Measurements from ENCODE around the gene PTPRD.

PTPRD gene

GRCh38 chr9:8408575-8409190 lies 2204.1 kb downstream of the PTPRD start:
- H3K9ac ChIP-seq (ENCODE audit: low read length) = no peak overlapping the region
- H4K20me1 ChIP-seq (ENCODE audit: low read depth, low read length) = no peaks in the 10 kb centered on the region
- H3K27ac ChIP-seq (ENCODE audit: low read depth, low read length) = no peak overlapping the region
- H3K9me2 ChIP-seq (replicated peaks; ENCODE audit: insufficient read depth, low read length) = 0 out of 2 replicates have a peak, but pooled peaks cover 4% of the 10 kb centered on the region
- no peaks in the 10 kb centered on the region for H3K79me2 ChIP-seq (ENCODE audit: insufficient read depth, low read length)
- no peaks in the 10 kb centered on the region for H3K36me3 ChIP-seq (ENCODE audit: low read length)
- H3K27me3 ChIP-seq (ENCODE audit: low read length) = no peaks in the 10 kb centered on the region
- no peak overlapping the region for H2AFZ ChIP-seq (ENCODE audit: low read depth, low read length, severe bottlenecking)
- TF ChIP-seq CTCF (IDR thresholded peaks at IDR 0.05; ENCODE audit: insufficient read depth, low read length, poor library complexity, severe bottlenecking) (no peak), EZH2phosphoT487 (conservative IDR thresholded peaks at IDR 0.05; ENCODE audit: low read length) (no peak)
- H3F3A ChIP-seq (ENCODE audit: insufficient read depth) = no peaks in the 10 kb centered on the region
- H3K4me2 ChIP-seq (ENCODE audit: low read depth, low read length, poor library complexity, severe bottlenecking) = no peak overlapping the region
- H3K9me3 ChIP-seq (ENCODE audit: insufficient read depth, low read length) = no peaks in the 10 kb centered on the region; the same call in 1 of the 2 replicates
- no peak overlapping the region for H3K4me3 ChIP-seq (ENCODE audit: insufficient read depth, low read length, poor library complexity, severe bottlenecking)

GRCh38 chr9:8401961-8402705 lies 2210.7 kb downstream of the PTPRD start:
- Histone ChIP-seq H3K9me3 (ENCODE audit: insufficient read depth, low read length) (no peaks in the 10 kb centered on the region), H3K27me3 (ENCODE audit: low read length) (no peaks in the 10 kb centered on the region), H3K9ac (ENCODE audit: low read length) (no peak overlapping the region), H3K36me3 (ENCODE audit: low read length) (no peaks in the 10 kb centered on the region), H3K9me2 (replicated peaks; ENCODE audit: insufficient read depth, low read length) (no peaks in the 10 kb centered on the region), H3F3A (ENCODE audit: insufficient read depth) (no peaks in the 10 kb centered on the region), H2AFZ (ENCODE audit: low read depth, low read length, severe bottlenecking) (no peak overlapping the region), H3K79me2 (ENCODE audit: insufficient read depth, low read length) (no peaks in the 10 kb centered on the region), H3K4me2 (ENCODE audit: low read depth, low read length, poor library complexity, severe bottlenecking) (no peak overlapping the region), H3K4me3 (ENCODE audit: insufficient read depth, low read length, poor library complexity, severe bottlenecking) (no peak overlapping the region), H3K27ac (ENCODE audit: low read depth, low read length) (no peak overlapping the region), H4K20me1 (ENCODE audit: low read depth, low read length) (no peaks in the 10 kb centered on the region)
- TF ChIP-seq CTCF (IDR thresholded peaks at IDR 0.05; ENCODE audit: insufficient read depth, low read length, poor library complexity, severe bottlenecking) = no peak

- Histone ChIP-seq H3F3A (ENCODE audit: insufficient read depth) (no peaks in the 10 kb centered on the region), H3K27me3 (ENCODE audit: low read length) (no peaks in the 10 kb centered on the region), H3K4me3 (ENCODE audit: insufficient read depth, low read length, poor library complexity, severe bottlenecking) (no peak overlapping the region), H3K36me3 (ENCODE audit: low read length) (no peaks in the 10 kb centered on the region), H3K9me3 (ENCODE audit: insufficient read depth, low read length) (no peaks in the 10 kb centered on the region), H3K9me2 (replicated peaks; ENCODE audit: insufficient read depth, low read length) (no peaks in the 10 kb centered on the region), H4K20me1 (ENCODE audit: low read depth, low read length) (no peaks in the 10 kb centered on the region), H2AFZ (ENCODE audit: low read depth, low read length, severe bottlenecking) (no peak overlapping the region), H3K27ac (ENCODE audit: low read depth, low read length) (no peak overlapping the region), H3K4me2 (ENCODE audit: low read depth, low read length, poor library complexity, severe bottlenecking) (no peak overlapping the region), H3K9ac (ENCODE audit: low read length) (no peak overlapping the region), H3K79me2 (ENCODE audit: insufficient read depth, low read length) (no peaks in the 10 kb centered on the region)
- no peak for TF ChIP-seq CTCF (IDR thresholded peaks at IDR 0.05; ENCODE audit: insufficient read depth, low read length, poor library complexity, severe bottlenecking)
- TF ChIP-seq EZH2phosphoT487 (conservative IDR thresholded peaks at IDR 0.05; ENCODE audit: low read length) = no peak
These were observed 2212.4 kb downstream of the PTPRD start for GRCh38 chr9:8400378-8400777.
